GM18526 (cell line): ENCODE data around the gene HFE.
A peak's percentile ranks its signal among the peaks of the same experiment; 100 is the strongest.

Experiments used
- POLR2A ChIP-seq: IDR thresholded peaks from 3 replicates; pipeline ENCODE4 v1.6.1; 2011; ENCODE audit not compliant: insufficient read length; ENCODE audit errors: extremely low read depth

The HFE gene

GRCh38 chr6:26122402-26122792 is 35.2 kb downstream of the HFE start:
- TF ChIP-seq POLR2A, result no peak

DNA sequence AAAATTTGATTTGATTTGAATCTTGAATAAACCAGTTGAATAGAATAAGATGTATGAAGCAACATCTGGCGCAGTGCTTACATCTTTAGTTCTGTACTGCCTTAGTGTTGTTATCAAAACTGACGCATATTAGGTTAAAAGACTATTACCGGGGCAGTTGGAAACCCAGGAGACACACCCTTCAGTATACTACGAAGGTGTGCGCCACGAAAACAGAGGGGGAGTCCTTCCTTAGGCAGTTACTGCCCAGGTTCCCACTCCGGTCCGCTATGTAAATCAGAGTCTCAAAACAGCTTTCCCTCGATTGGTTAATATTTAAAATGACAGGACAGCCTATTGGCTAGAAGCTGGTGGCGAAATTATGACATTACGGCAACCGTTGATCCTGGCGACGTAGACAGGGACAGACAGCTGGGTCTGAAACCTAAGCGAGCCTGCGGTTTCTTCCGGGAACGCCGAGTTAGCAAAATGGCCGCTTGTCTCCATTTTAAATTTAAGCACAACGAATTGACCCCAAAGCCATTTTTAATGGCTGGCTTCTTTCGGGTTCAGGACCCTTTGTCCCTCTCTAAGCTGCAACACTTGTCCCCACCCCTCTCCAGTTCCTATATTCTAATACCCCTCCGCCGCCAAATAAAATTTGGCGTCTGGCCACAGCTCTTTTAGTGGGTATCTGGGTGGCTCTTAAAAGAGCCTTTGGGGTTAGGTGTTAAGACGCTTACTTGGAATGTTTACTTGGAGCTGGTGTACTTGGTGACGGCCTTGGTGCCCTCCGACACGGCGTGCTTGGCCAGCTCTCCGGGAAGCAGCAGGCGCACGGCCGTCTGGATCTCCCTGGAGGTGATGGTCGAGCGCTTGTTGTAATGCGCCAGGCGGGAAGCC is 35.8 kb downstream of the HFE start:
- peak; percentile 94 for TF ChIP-seq POLR2A

DNA sequence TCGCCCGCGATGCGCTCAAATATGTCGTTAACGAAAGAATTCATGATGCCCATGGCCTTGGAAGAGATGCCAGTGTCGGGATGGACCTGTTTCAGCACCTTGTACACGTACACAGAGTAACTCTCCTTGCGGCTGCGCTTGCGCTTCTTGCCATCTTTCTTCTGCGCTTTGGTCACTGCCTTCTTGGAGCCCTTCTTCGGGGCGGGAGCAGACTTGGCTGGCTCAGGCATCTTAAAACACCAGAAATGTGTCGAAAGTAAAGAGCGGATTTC is 36.4 kb downstream of the HFE start:
- TF ChIP-seq POLR2A, result peak; percentile 66

DNA sequence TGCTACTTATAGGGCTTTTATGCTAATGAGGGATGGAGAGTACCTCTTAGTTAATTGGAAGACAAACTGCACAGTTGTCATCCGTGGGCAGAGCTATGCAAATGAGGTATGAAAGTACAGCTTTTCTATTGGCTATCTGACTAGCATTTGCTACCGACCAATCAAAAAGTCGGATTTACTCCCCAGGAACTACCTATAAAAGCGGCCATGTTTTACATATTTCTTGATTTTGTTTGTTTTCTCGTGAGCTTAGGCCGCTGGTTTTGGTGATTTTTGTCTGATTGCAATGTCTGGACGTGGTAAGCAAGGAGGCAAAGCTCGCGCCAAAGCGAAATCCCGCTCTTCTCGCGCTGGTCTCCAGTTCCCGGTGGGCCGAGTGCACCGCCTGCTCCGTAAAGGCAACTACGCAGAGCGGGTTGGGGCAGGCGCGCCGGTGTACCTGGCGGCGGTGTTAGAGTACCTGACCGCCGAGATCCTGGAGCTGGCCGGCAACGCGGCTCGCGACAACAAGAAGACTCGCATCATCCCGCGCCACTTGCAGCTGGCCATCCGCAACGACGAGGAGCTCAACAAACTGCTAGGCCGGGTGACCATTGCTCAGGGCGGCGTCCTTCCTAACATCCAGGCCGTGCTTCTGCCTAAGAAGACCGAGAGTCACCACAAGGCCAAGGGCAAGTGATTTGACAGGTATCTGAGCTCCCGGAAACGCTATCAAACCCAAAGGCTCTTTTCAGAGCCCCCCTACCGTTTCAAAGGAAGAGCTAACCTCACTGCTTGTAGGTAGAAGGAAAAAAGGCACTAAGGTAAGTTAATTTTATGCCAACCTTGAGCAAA is 36.9 kb downstream of the HFE start:
- peak; percentile 92 for TF ChIP-seq POLR2A

DNA sequence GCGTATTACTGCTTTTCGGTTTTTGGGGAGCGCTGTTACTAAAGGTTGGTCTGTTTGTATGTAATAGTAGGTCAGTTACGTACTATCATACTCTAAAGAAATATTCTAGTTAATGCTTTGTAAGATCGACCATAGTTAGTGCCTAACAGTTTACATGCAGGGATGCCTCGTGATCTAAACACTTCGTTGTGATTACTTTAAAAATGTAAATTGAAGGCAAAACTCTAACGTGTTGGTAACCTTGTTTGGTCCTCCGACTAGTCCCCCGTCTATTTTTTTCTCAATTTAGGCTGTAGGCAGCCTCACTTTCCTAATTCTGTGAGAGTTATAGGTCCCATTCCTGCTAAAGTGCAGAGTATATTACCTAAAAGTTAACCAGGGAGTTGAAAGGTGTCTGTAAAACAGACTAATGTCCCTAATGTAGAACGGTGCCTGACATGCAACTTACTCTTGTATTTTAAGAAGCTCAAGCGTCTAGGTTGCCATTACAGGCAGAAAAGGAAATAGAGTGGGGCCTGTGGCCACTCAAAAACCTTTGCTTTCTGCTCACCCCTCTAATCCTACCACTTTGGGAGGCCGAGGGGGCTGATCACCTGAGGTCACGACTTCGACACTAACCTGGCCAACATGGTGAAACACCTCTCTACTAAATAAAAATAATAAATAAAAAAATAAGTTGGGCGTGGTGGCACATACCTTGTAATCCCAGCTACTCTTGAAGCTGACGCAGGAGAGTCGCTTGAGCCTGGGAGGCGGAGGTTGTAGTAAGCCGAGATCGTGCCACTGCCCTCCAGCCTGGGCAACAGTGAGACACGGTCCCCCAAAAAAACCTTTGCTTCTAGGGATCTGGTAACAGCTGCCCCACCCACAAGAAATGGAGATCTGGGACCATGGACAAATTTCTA is 37.8 kb downstream of the HFE start:
- TF ChIP-seq POLR2A, result no peak

DNA sequence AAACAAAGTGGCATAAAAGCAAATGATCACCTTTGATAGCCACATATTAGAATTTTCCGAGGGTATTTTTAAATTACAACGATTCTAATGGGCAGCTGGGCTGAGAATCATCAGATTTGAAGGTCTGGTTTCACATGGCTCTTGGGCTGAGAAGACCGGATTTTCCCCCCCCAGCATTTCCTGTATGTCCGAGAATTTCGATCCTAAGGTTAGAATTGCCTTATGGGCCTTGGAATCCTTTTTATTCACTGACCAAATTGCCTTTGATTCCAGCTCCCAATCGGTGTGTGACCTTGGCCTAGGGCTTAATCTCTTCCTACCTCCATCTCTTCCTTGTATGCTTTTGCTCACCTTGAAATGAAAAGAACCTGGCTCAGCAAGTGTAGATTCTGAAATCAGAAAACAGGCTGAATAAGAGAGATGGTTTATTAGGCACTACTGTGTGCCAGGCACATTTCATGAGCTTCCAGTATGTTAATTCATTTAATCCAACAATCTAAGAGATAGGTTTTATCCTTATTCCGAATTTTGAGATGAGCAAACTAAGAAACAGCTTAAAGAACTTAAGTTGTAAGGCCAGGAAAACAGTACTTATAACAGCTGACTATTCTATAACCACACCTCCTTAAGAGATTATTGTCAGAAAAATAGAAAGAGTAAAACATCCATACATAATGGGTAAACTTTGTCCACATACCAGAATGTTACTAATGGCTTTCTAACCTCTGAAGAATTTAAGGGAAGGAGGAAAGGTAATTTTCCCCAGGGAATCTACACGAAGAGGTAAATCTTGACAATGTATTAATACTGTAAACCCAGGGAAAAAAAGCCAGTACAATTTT is 39.4 kb downstream of the HFE start:
- no peak for TF ChIP-seq POLR2A

DNA sequence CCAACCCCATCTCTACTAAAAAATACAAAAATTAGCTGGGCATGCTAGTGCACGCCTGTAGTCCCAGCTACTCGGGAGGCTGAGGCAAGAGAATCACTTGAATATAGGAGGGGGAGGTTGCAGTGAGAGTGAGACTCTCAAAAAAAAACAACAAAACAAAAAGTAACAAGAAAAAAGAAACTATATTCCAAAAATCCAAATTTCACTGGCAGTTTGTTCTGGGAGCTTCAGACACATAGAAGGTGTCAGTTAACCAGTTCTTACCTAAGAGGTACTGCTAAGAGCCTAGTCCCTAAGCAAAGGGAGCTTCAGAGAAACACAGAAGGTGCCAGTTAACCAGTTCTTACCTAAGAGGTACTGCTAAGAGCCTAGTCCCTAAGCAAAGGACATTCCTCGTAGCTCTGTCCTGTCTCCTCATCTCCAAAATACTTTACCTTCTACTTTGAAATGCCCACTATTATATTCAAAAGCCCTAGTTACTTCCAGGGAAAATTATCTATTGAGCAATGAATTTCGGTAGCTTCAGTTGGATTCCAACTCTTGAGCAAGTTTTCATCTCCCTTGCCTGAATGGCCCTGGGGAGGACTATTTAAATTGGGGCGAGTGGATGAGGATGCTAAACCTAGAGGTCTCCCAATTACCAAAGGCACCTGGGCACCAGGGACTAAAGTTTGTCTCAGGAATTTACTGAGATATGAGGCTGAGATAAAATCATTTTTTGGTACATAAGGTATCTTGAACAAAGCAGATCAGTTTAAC is 41.0 kb downstream of the HFE start:
- TF ChIP-seq POLR2A, result no peak

DNA sequence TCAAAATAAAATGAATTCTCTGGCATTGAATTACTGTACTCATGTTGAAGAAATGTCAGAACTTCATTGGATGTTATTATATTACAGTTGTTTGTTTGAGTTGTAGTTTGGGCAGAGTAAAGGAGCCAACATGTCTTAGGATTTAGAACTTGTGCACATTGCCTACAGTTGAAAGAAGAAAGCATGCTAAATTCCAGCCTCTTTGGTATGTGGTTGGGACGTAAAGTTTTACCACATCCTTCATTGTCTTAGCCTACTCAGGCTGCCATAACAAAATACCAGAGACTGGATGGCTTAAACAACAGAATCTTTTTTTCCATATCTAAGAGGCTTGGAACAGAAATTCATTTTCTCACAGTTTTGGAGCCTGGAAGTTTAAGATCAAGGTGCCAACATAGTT is 42.4 kb downstream of the HFE start:
- no peak for TF ChIP-seq POLR2A

DNA sequence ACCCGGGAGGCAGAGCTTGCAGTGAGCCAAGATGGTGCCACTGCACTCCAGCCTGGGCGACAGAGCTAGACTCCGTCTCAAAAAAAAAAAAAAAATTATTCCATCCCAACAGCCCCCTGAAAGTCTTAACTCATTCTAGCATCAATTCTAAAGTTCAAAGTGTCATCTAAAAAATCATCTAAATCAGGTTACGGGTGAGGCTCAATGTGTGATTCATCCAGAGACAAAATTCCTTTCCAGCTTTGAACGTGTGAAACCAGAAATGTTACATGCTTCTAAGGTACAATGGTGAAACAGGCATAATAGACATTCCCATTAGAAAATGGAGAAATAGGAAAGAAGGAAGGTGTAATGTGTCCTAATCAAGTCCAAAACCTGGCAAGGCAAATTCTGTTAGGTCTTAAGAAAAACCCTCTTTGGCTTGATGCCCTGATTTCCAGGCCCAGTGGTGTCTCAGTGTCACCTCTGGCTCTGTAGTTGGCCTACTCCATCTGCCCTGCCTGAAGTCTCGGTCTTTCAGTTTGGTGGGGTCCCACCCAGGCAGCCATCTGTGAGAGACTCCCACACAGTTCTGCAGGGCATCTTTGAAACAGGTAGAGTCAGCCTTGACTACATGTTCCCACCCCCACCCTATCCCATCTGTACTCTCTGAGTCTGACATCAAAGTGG is 43.5 kb downstream of the HFE start:
- TF ChIP-seq POLR2A, result no peak

DNA sequence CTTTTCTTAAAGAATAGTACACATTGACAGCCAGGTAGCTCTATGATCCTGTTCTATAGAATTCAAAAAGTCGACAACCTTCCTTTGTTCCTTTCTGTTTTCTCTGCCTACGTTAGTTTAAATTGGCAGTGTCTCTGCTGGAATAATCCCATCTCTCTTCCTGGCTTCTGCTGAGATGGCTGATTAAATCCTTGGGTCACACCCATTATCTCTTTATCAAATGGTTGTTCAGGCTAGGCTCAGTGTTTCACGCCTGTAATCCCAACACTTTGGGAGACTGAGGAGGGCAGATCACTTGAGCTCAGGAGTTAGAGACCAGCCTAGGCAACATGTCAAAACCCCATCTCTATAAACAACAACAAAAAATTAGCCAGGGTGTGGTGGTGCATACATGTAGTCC is 44.4 kb downstream of the HFE start:
- TF ChIP-seq POLR2A, result no peak

GRCh38 chr6:26133730-26134129 is 46.5 kb downstream of the HFE start:
- TF ChIP-seq POLR2A, result no peak

DNA sequence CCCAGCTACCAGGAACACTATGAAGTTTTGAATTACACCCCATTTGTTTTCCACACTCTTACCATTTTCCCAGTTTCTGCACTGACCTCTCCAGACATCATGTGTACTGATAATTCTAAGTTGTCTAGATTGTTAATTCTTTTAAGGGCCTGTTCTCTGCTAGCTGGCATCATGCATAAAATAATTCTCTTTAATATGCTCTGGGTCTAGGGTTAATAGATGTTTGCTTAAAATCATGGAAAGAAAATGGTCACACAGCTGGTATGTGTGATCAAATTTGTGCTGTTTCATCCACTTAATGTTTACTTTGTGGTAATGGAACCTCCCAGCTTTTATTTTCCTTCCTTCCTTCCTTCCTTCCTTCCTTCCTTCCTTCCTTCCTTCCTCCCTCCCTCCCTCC is 49.1 kb downstream of the HFE start:
- TF ChIP-seq POLR2A, result no peak

DNA sequence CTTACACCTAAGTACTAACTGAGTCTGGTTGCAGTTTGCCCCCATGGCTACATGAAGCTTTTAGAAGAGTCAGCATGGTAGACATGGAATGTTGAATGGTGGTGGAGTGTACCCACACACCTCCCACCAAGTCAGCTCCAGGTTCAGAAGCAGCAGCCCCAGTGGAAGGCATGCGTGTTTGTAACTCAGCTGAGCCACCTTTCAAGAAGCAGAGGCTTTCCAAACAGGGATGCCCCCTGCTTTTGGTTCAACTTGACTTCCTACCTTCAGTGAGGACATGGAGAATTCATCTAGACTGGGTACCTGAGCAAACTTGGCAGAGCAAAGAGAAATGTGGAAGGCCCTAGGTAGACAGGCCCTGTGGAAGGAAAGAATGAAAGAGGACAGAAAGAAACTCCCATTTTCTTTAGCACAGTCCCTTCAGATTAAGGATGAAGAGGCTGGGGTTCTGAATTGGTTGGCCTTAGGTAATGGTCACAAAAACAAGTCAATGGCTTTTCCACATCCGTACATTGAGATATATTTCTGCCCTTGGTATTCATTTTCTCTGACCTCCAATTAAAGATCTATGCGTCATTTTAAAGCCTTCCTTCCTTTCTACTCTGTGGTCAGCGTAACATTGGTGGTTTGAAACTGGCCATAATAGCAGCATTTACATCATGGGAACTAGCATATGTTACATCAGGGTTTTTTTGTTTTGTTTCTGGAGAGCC is 53.2 kb downstream of the HFE start:
- no peak for TF ChIP-seq POLR2A
